Testis (tissue), 3 donors: ENCODE measurements around the gene SZT2. TPM values are rescaled to one million over a fixed set of nuclear protein-coding genes. Genes with fewer than 3 reads are reported as not detected.
"Not testable (repeated sequence)": the region's sequence is repeated elsewhere in the genome, so short reads cannot be mapped to it uniquely, and the experiment has no call there.

Source experiments
- DNase-seq: peaks from one replicate; pipeline ENCODE4 v3.0.0-alpha.2; 2019
- H3K27ac ChIP-seq, 2 donors: fragments of 200-600 bp; sonication (generic); one replicate each; pipeline ENCODE4 v1.5.1; 2019
- H3K27me3 ChIP-seq: fragments of 200-600 bp; sonication (generic); one replicate; pipeline ENCODE4 v1.5.1; 2019
- H3K36me3 ChIP-seq: fragments of 200-600 bp; sonication (generic); one replicate; pipeline ENCODE4 v1.5.1; 2017; ENCODE audit warnings: low read depth; ENCODE audit errors: missing control alignments
- H3K4me1 ChIP-seq: fragments of 200-600 bp; sonication (generic); one replicate; pipeline ENCODE4 v1.5.1; 2019
- H3K4me3 ChIP-seq, 2 donors: fragments of 200-600 bp; sonication (generic); one replicate each; pipeline ENCODE4 v1.5.1; 2017 to 2019
- H3K9me3 ChIP-seq: fragments of 200-600 bp; sonication (generic); one replicate; pipeline ENCODE4 v1.5.1; 2017
- POLR2A ChIP-seq: fragments of 450-650 bp; IDR thresholded peaks from one replicate; pipeline ENCODE4 v1.6.1; 2017; ENCODE audit warnings: antibody characterized with exemption, mild to moderate bottlenecking, moderate library complexity
- WGBS, 2 donors: methylation state at CpG; one replicate each; pipeline ENCODE4 v1.1.5; 2018; 5-methylcytosine and 5-hydroxymethylcytosine counted together
- intact Hi-C: fragments of 100-400 bp; cut with DNase I; formaldehyde crosslinking; loops from one replicate; pipeline ENCODE4 v1.15.1; 2023; ENCODE audit warnings: low total_unique reads
- polyA plus RNA-seq: library from polyadenylated mRNA; stranded (reverse); fragments of 350-450 nt; fragmentation: Illumina TruSeq; extraction: RNeasy Lipid Tissue Mini Kit (QIAGEN cat#74804); gene quantifications from one replicate; pipeline ENCODE4 v1.2.3, GENCODE V29; 2014; ENCODE audit warnings: low read depth, low replicate concordance; ENCODE audit not compliant: insufficient read depth
- total RNA-seq, 2 donors: library from RNA; depleted of rRNA; stranded (reverse); fragments of >200 nt; gene quantifications; one replicate each; pipeline ENCODE4 v1.2.3, GENCODE V29; 2016
- TF ChIP-seq, protein P1 (sequence below), 3 experiments: fragments of 450-650 bp in 2 of 3; fragments of 200-600 bp in 1 of 3; sonication (generic) in 1 of 3; IDR thresholded peaks; one replicate each; pipeline ENCODE4 v1.5.1; 2016 to 2019; ENCODE audit warnings: antibody characterized with exemption in 3 of 3, mild to moderate bottlenecking in 2 of 3, moderate library complexity in 1 of 3

The SZT2 gene
- total and polyA plus RNA-seq, 3 donors from 2014 or later, result 40.0 to 115 (median 90.1) TPM

DNA sequence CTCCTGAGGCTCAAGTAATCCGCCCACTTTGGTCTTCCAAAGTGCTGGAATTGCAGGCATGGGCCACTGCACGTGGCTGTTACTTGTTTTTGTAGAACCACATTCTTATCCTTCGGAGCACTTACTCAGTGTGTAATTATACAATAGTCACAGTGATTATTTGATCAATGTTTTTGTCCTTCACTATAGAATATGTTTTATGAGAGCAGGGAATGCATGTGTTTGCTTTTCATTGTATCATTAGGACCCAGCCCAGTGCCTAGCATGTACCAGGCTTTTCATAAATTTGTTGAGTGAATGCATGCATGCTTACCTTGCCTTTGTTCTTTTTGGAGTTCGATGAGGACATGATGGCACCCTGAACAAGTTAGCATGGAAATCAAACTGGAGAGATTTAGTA, 5.8 kb downstream of the SZT2 start:
- Histone ChIP-seq H3K27me3 (no peaks in the 10 kb centered on the region), H3K36me3 (no peaks in the 10 kb centered on the region), H3K4me1 (peaks cover 7% of the 10 kb centered on the region), H3K4me3 (no peak overlapping the region), H3K27ac (no peak overlapping the region), H3K9me3 (no peaks in the 10 kb centered on the region)
- TF ChIP-seq POLR2A, result no peak
- TF ChIP-seq, protein P1, sequence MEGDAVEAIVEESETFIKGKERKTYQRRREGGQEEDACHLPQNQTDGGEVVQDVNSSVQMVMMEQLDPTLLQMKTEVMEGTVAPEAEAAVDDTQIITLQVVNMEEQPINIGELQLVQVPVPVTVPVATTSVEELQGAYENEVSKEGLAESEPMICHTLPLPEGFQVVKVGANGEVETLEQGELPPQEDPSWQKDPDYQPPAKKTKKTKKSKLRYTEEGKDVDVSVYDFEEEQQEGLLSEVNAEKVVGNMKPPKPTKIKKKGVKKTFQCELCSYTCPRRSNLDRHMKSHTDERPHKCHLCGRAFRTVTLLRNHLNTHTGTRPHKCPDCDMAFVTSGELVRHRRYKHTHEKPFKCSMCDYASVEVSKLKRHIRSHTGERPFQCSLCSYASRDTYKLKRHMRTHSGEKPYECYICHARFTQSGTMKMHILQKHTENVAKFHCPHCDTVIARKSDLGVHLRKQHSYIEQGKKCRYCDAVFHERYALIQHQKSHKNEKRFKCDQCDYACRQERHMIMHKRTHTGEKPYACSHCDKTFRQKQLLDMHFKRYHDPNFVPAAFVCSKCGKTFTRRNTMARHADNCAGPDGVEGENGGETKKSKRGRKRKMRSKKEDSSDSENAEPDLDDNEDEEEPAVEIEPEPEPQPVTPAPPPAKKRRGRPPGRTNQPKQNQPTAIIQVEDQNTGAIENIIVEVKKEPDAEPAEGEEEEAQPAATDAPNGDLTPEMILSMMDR (IDR thresholded peaks at IDR 0.05), result no peak
- DNase-seq, result no peak
- intact Hi-C loops, result no loop called here
- 94 to 95% methylated on average over 4 of the region's 4 CpGs for WGBS, 2 donors

DNA sequence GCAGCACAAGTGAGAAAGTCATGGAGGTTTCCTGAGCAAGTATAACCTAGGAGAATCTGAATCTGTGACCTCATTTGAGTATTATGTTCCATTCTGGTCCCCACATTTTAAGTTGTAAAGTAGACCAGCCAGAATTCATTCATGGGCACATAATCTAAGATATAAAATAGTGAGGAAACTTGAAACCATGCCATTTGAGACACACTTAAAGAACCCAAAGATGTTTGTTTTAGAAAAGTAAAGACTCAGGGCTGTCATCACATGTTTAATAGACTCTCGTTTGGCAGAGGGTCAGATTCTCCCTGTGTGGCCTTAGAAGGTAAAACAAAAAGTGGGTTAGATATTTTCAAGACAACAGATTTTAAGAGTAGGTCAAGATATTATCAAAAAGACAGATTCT, 6.4 kb downstream of the SZT2 start:
- Histone ChIP-seq H3K27me3 (no peaks in the 10 kb centered on the region), H3K4me3 (no peak overlapping the region), H3K9me3 (no peaks in the 10 kb centered on the region), H3K36me3 (no peaks in the 10 kb centered on the region), H3K27ac (no peak overlapping the region), H3K4me1 (peaks cover 2% of the 10 kb centered on the region)
- DNase-seq, result no peak
- intact Hi-C loops, result no loop called here
- TF ChIP-seq, protein P1 (IDR thresholded peaks at IDR 0.05), result no peak
- no peak for TF ChIP-seq POLR2A
- WGBS, 2 donors, result 63 to 82% methylated on average over 1 of the region's 1 CpG

GRCh38 chr1:43398227-43398626, 8.5 kb downstream of the SZT2 start:
- intact Hi-C loops, result no loop called here
- TF ChIP-seq POLR2A, result no peak
- TF ChIP-seq, protein P1 (IDR thresholded peaks at IDR 0.05), result no peak
- DNase-seq, result no peak
- H3K4me1 ChIP-seq, result peaks cover 7% of the 10 kb centered on the region
- no peaks in the 10 kb centered on the region for H3K36me3 ChIP-seq
- no peaks in the 10 kb centered on the region for H3K27me3 ChIP-seq
- no peak overlapping the region for H3K27ac ChIP-seq
- no peak overlapping the region for H3K4me3 ChIP-seq
- 96% methylated on average over 3 of the region's 3 CpGs for WGBS, 2 donors
- H3K9me3 ChIP-seq, result no peaks in the 10 kb centered on the region

DNA sequence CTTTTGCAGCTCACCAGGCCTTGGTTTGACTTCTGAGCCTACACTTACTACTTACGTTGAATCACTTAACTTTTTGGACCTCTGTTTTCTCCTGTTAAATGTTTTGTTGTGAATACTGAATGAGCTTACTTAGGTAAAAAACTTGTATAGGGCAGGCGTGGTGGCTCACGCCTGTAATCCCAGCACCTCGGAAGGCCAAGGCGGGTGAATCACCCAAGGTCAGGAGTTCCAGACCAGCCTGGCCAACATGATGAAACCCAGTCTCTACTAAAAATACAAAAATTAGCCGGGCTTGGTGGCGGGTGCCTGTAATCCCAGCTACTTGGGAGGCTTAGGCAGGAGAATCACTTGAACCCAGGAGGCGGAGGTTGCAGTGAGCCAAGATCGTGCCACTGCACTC, 10.7 kb downstream of the SZT2 start:
- H3K27me3 ChIP-seq, intact Hi-C loops, DNase-seq, H3K27ac ChIP-seq, H3K9me3 ChIP-seq, H3K36me3 ChIP-seq, H3K4me1 ChIP-seq, H3K4me3 ChIP-seq: not testable (repeated sequence)
- 95 to 96% methylated on average over 9 of the region's 9 CpGs for WGBS, 2 donors

DNA sequence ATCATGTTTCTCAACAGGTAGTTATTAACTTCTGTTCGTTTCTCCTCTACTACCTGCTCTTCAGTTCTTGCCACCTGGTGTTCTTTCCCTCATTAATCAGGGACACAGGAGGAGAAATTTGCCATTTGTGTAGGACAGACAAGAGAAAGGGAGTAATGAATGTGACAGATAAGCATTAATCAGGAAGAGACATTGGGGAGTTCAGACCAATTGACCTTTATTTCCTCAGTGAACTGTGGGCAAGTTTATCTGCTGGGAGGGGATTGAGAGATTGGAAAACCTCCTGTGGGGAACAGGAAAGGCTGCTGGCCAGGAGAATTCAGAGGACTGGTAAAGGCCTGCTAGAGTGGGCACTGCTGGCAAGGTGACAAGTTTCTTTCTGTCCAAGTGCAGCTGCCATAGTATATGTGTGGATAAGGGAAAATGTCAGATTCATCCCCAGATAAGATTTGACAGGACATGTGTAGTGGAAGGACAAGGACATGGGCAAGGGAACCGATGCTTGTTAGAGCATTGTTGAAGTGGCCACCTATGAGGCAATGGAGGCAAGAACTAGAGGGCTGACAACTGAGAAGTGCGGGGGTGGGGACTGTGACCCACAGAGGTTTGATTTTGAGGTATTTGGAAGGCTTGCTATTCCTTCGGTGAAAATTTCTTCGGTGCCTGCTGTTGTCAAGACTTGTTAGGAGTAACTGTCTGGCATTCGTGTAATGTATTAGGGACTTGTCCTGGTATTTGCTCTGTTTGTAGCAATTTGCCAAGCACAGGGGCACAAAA, 12.6 kb downstream of the SZT2 start:
- no peak for DNase-seq
- 82 to 89% methylated on average over 6 of the region's 6 CpGs for WGBS, 2 donors
- peaks cover 18% of the 10 kb centered on the region for H3K4me1 ChIP-seq
- no peaks in the 10 kb centered on the region for H3K9me3 ChIP-seq
- H3K27ac ChIP-seq, result no peak overlapping the region
- H3K27me3 ChIP-seq, result no peaks in the 10 kb centered on the region
- no peaks in the 10 kb centered on the region for H3K36me3 ChIP-seq
- intact Hi-C loops, result no loop called here
- no peak for TF ChIP-seq POLR2A
- TF ChIP-seq, protein P1 (IDR thresholded peaks at IDR 0.05), result no peak
- no peak overlapping the region for H3K4me3 ChIP-seq
